ENCODE measurements around the gene NSFL1C.
A peak's percentile ranks its signal among the peaks of the same experiment; 100 is the strongest.
"Not testable (repeated sequence)": the region's sequence is repeated elsewhere in the genome, so short reads cannot be mapped to it uniquely, and the experiment has no call there.

The NSFL1C gene

GRCh38 chr20:1427457-1428054 is 39.1 kb downstream of the NSFL1C start:
- no peak for DNase-seq (ENCODE audit: extremely low read depth in 1 of 2, low read depth in 1 of 2)

GRCh38 chr20:1426231-1426849 is 40.3 kb downstream of the NSFL1C start:
- DNase-seq (ENCODE audit: extremely low read depth in 1 of 2, low read depth in 1 of 2): no peak

- no peak for DNase-seq (ENCODE audit: extremely low read depth in 1 of 2, low read depth in 1 of 2)
These were observed 42.3 kb downstream of the NSFL1C start for GRCh38 chr20:1424336-1424735.

- DNase-seq (ENCODE audit: extremely low read depth in 1 of 2, low read depth in 1 of 2): peak in 1 of 2 donors; percentile 11
These were observed 43.0 kb downstream of the NSFL1C start for GRCh38 chr20:1423625-1424106.

GRCh38 chr20:1423206-1423605 is 43.4 kb downstream of the NSFL1C start:
- no peak for DNase-seq (ENCODE audit: extremely low read depth in 1 of 2, low read depth in 1 of 2)

GRCh38 chr20:1422753-1423152 is 43.9 kb downstream of the NSFL1C start:
- no peak for DNase-seq (ENCODE audit: extremely low read depth in 1 of 2, low read depth in 1 of 2)

GRCh38 chr20:1420066-1420465 is 46.6 kb downstream of the NSFL1C start:
- no peak for DNase-seq (ENCODE audit: extremely low read depth in 1 of 2, low read depth in 1 of 2)

GRCh38 chr20:1418350-1418749 is 48.3 kb downstream of the NSFL1C start:
- no peak for DNase-seq (ENCODE audit: extremely low read depth in 1 of 2, low read depth in 1 of 2)

GRCh38 chr20:1417790-1418189 is 48.9 kb downstream of the NSFL1C start:
- DNase-seq (ENCODE audit: extremely low read depth in 1 of 2, low read depth in 1 of 2): no peak

- no peak for DNase-seq (ENCODE audit: extremely low read depth in 1 of 2, low read depth in 1 of 2)
These were observed 49.4 kb downstream of the NSFL1C start for GRCh38 chr20:1417273-1417672.

- DNase-seq (ENCODE audit: extremely low read depth in 1 of 2, low read depth in 1 of 2): no peak
These were observed 50.8 kb downstream of the NSFL1C start for GRCh38 chr20:1415667-1416468.

GRCh38 chr20:1414982-1415381 is 51.7 kb downstream of the NSFL1C start:
- DNase-seq (ENCODE audit: extremely low read depth in 1 of 2, low read depth in 1 of 2): no peak

GRCh38 chr20:1405801-1406200 is 60.8 kb downstream of the NSFL1C start:
- no peak for DNase-seq (ENCODE audit: extremely low read depth in 1 of 2, low read depth in 1 of 2)

- no peak for DNase-seq (ENCODE audit: extremely low read depth in 1 of 2, low read depth in 1 of 2)
These were observed 63.0 kb downstream of the NSFL1C start for GRCh38 chr20:1403624-1404023.

GRCh38 chr20:1402149-1402548 is 64.5 kb downstream of the NSFL1C start:
- DNase-seq (ENCODE audit: extremely low read depth in 1 of 2, low read depth in 1 of 2): no peak

GRCh38 chr20:1401451-1401907 is 65.2 kb downstream of the NSFL1C start:
- no peak for DNase-seq (ENCODE audit: extremely low read depth in 1 of 2, low read depth in 1 of 2)

- DNase-seq (ENCODE audit: extremely low read depth in 1 of 2, low read depth in 1 of 2): not testable (repeated sequence)
These were observed 66.8 kb downstream of the NSFL1C start for GRCh38 chr20:1399678-1400366.

GRCh38 chr20:1398185-1398584 is 68.5 kb downstream of the NSFL1C start:
- not testable (repeated sequence) for DNase-seq (ENCODE audit: extremely low read depth in 1 of 2, low read depth in 1 of 2)

GRCh38 chr20:1397710-1398109 is 68.9 kb downstream of the NSFL1C start:
- DNase-seq (ENCODE audit: extremely low read depth in 1 of 2, low read depth in 1 of 2): no peak

GRCh38 chr20:1396702-1397101 is 69.9 kb downstream of the NSFL1C start:
- DNase-seq (ENCODE audit: extremely low read depth in 1 of 2, low read depth in 1 of 2): no peak

- DNase-seq (ENCODE audit: extremely low read depth in 1 of 2, low read depth in 1 of 2): no peak
These were observed 70.4 kb downstream of the NSFL1C start for GRCh38 chr20:1396264-1396663.
